ENCODE results near the gene TMBIM4. TPM values are rescaled to one million over a fixed set of nuclear protein-coding genes. Genes with fewer than 3 reads are reported as not detected.
"Not testable (repeated sequence)": the region's sequence is repeated elsewhere in the genome, so short reads cannot be mapped to it uniquely, and the experiment has no call there.

The TMBIM4 gene
- polyA plus RNA-seq, 2 donors: 83.6 to 104 TPM

GRCh38 chr12:66187821-66188220, 18.0 kb upstream of the TMBIM4 start:
- Histone ChIP-seq H3K27ac (ENCODE audit: low read depth in 2 of 2, low read length in 1 of 2) (no peak overlapping the region), H3K36me3 (ENCODE audit: control insufficient read depth in 2 of 2, insufficient read depth in 2 of 2, low read length in 1 of 2) (no peaks in the 10 kb centered on the region), H3K4me3 (ENCODE audit: low read depth in 1 of 2, low read length in 2 of 2) (no peak overlapping the region), H3K9me3 (ENCODE audit: control insufficient read depth in 2 of 2, insufficient read depth in 1 of 2, low read depth in 1 of 2, low read length in 1 of 2) (no peaks in the 10 kb centered on the region), H3K27me3 (ENCODE audit: control insufficient read depth in 1 of 2, insufficient read depth in 2 of 2, low read length in 2 of 2) (peaks cover 0 to 5% of the 10 kb centered on the region in 2 donors), H3K4me1 (ENCODE audit: control insufficient read depth in 2 of 2, insufficient read depth in 2 of 2, low read length in 1 of 2) (peaks cover 0 to 3% of the 10 kb centered on the region in 2 donors)
- WGBS, 2 donors: 92 to 93% methylated on average over 4 of the region's 4 CpGs

- Histone ChIP-seq H3K27ac (ENCODE audit: low read depth in 2 of 2, low read length in 1 of 2) (no peak overlapping the region), H3K4me1 (ENCODE audit: control insufficient read depth in 2 of 2, insufficient read depth in 2 of 2, low read length in 1 of 2) (peaks cover 0 to 3% of the 10 kb centered on the region in 2 donors), H3K9me3 (ENCODE audit: control insufficient read depth in 2 of 2, insufficient read depth in 1 of 2, low read depth in 1 of 2, low read length in 1 of 2) (no peaks in the 10 kb centered on the region), H3K27me3 (ENCODE audit: control insufficient read depth in 1 of 2, insufficient read depth in 2 of 2, low read length in 2 of 2) (peaks cover 0 to 5% of the 10 kb centered on the region in 2 donors), H3K4me3 (ENCODE audit: low read depth in 1 of 2, low read length in 2 of 2) (no peak overlapping the region), H3K36me3 (ENCODE audit: control insufficient read depth in 2 of 2, insufficient read depth in 2 of 2, low read length in 1 of 2) (no peaks in the 10 kb centered on the region)
- WGBS, 2 donors: 75 to 83% methylated on average over 2 of the region's 2 CpGs
These were observed 17.2 kb upstream of the TMBIM4 start for GRCh38 chr12:66187036-66187435.

GRCh38 chr12:66184822-66185221, 15.0 kb upstream of the TMBIM4 start:
- not testable (repeated sequence) for H3K4me3 ChIP-seq (ENCODE audit: low read depth in 1 of 2, low read length in 2 of 2); H3K9me3 ChIP-seq (ENCODE audit: control insufficient read depth in 2 of 2, insufficient read depth in 1 of 2, low read depth in 1 of 2, low read length in 1 of 2); H3K27me3 ChIP-seq (ENCODE audit: control insufficient read depth in 1 of 2, insufficient read depth in 2 of 2, low read length in 2 of 2); H3K4me1 ChIP-seq (ENCODE audit: control insufficient read depth in 2 of 2, insufficient read depth in 2 of 2, low read length in 1 of 2); H3K27ac ChIP-seq (ENCODE audit: low read depth in 2 of 2, low read length in 1 of 2); H3K36me3 ChIP-seq (ENCODE audit: control insufficient read depth in 2 of 2, insufficient read depth in 2 of 2, low read length in 1 of 2)
- 88 to 98% methylated on average over 1 to 3 of the region's 3 CpGs for WGBS, 2 donors

GRCh38 chr12:66182956-66183355, 13.2 kb upstream of the TMBIM4 start:
- Histone ChIP-seq H3K27me3 (ENCODE audit: control insufficient read depth in 1 of 2, insufficient read depth in 2 of 2, low read length in 2 of 2) (peaks cover 0 to 5% of the 10 kb centered on the region in 2 donors), H3K4me1 (ENCODE audit: control insufficient read depth in 2 of 2, insufficient read depth in 2 of 2, low read length in 1 of 2) (no peaks in the 10 kb centered on the region), H3K9me3 (ENCODE audit: control insufficient read depth in 2 of 2, insufficient read depth in 1 of 2, low read depth in 1 of 2, low read length in 1 of 2) (no peaks in the 10 kb centered on the region), H3K36me3 (ENCODE audit: control insufficient read depth in 2 of 2, insufficient read depth in 2 of 2, low read length in 1 of 2) (no peaks in the 10 kb centered on the region), H3K4me3 (ENCODE audit: low read depth in 1 of 2, low read length in 2 of 2) (no peak overlapping the region), H3K27ac (ENCODE audit: low read depth in 2 of 2, low read length in 1 of 2) (no peak overlapping the region)
- WGBS, 2 donors: 76 to 81% methylated on average over 3 of the region's 3 CpGs

GRCh38 chr12:66176105-66176900, 6.5 kb upstream of the TMBIM4 start:
- Histone ChIP-seq H3K4me3 (ENCODE audit: low read depth in 1 of 2, low read length in 2 of 2) (no peak overlapping the region), H3K9me3 (ENCODE audit: control insufficient read depth in 2 of 2, insufficient read depth in 1 of 2, low read depth in 1 of 2, low read length in 1 of 2) (no peaks in the 10 kb centered on the region), H3K27ac (ENCODE audit: low read depth in 2 of 2, low read length in 1 of 2) (no peak overlapping the region), H3K36me3 (ENCODE audit: control insufficient read depth in 2 of 2, insufficient read depth in 2 of 2, low read length in 1 of 2) (no peaks in the 10 kb centered on the region), H3K4me1 (ENCODE audit: control insufficient read depth in 2 of 2, insufficient read depth in 2 of 2, low read length in 1 of 2) (no peaks in the 10 kb centered on the region), H3K27me3 (ENCODE audit: control insufficient read depth in 1 of 2, insufficient read depth in 2 of 2, low read length in 2 of 2) (no peaks in the 10 kb centered on the region)
- WGBS, 2 donors: 24 to 43% methylated on average over 1 of the region's 1 CpG

- H3K4me1 ChIP-seq (ENCODE audit: control insufficient read depth in 2 of 2, insufficient read depth in 2 of 2, low read length in 1 of 2); H3K4me3 ChIP-seq (ENCODE audit: low read depth in 1 of 2, low read length in 2 of 2); H3K27me3 ChIP-seq (ENCODE audit: control insufficient read depth in 1 of 2, insufficient read depth in 2 of 2, low read length in 2 of 2); H3K27ac ChIP-seq (ENCODE audit: low read depth in 2 of 2, low read length in 1 of 2); H3K9me3 ChIP-seq (ENCODE audit: control insufficient read depth in 2 of 2, insufficient read depth in 1 of 2, low read depth in 1 of 2, low read length in 1 of 2); H3K36me3 ChIP-seq (ENCODE audit: control insufficient read depth in 2 of 2, insufficient read depth in 2 of 2, low read length in 1 of 2): not testable (repeated sequence)
- WGBS, 2 donors: 95 to 96% methylated on average over 44 to 54 of the region's 54 CpGs
These were observed 4.9 kb upstream of the TMBIM4 start for GRCh38 chr12:66174391-66175325.

- WGBS, 2 donors: 94 to 97% methylated on average over 3 of the region's 3 CpGs
- no peaks in the 10 kb centered on the region for H3K9me3 ChIP-seq (ENCODE audit: control insufficient read depth in 2 of 2, insufficient read depth in 1 of 2, low read depth in 1 of 2, low read length in 1 of 2)
- H3K27me3 ChIP-seq (ENCODE audit: control insufficient read depth in 1 of 2, insufficient read depth in 2 of 2, low read length in 2 of 2): no peaks in the 10 kb centered on the region
- H3K36me3 ChIP-seq (ENCODE audit: control insufficient read depth in 2 of 2, insufficient read depth in 2 of 2, low read length in 1 of 2): no peaks in the 10 kb centered on the region
- no peaks in the 10 kb centered on the region for H3K4me1 ChIP-seq (ENCODE audit: control insufficient read depth in 2 of 2, insufficient read depth in 2 of 2, low read length in 1 of 2)
- H3K4me3 ChIP-seq (ENCODE audit: low read depth in 1 of 2, low read length in 2 of 2): no peak overlapping the region
- peak overlapping the region in 1 of 2 donors; percentile 27 for H3K27ac ChIP-seq (ENCODE audit: low read depth in 2 of 2, low read length in 1 of 2)
These were observed 810 bp upstream of the TMBIM4 start for GRCh38 chr12:66170606-66171005.

- H3K27me3 ChIP-seq (ENCODE audit: control insufficient read depth in 1 of 2, insufficient read depth in 2 of 2, low read length in 2 of 2): no peaks in the 10 kb centered on the region
- peak overlapping the region in 1 of 2 donors; percentile 92 for H3K4me3 ChIP-seq (ENCODE audit: low read depth in 1 of 2, low read length in 2 of 2)
- H3K27ac ChIP-seq (ENCODE audit: low read depth in 2 of 2, low read length in 1 of 2): peak overlapping the region in 1 of 2 donors; percentile 3
- 69 to 74% methylated on average over 8 of the region's 8 CpGs for WGBS, 2 donors
- no peaks in the 10 kb centered on the region for H3K9me3 ChIP-seq (ENCODE audit: control insufficient read depth in 2 of 2, insufficient read depth in 1 of 2, low read depth in 1 of 2, low read length in 1 of 2)
- H3K4me1 ChIP-seq (ENCODE audit: control insufficient read depth in 2 of 2, insufficient read depth in 2 of 2, low read length in 1 of 2): no peaks in the 10 kb centered on the region
- no peaks in the 10 kb centered on the region for H3K36me3 ChIP-seq (ENCODE audit: control insufficient read depth in 2 of 2, insufficient read depth in 2 of 2, low read length in 1 of 2)
These were observed 1.4 kb downstream of the TMBIM4 start for GRCh38 chr12:66168410-66168809.

GRCh38 chr12:66166561-66166960, 3.2 kb downstream of the TMBIM4 start:
- WGBS, 2 donors: 90 to 93% methylated on average over 2 of the region's 2 CpGs
- Histone ChIP-seq H3K4me3 (ENCODE audit: low read depth in 1 of 2, low read length in 2 of 2) (no peak overlapping the region), H3K36me3 (ENCODE audit: control insufficient read depth in 2 of 2, insufficient read depth in 2 of 2, low read length in 1 of 2) (no peaks in the 10 kb centered on the region), H3K27ac (ENCODE audit: low read depth in 2 of 2, low read length in 1 of 2) (no peak overlapping the region), H3K27me3 (ENCODE audit: control insufficient read depth in 1 of 2, insufficient read depth in 2 of 2, low read length in 2 of 2) (no peaks in the 10 kb centered on the region), H3K4me1 (ENCODE audit: control insufficient read depth in 2 of 2, insufficient read depth in 2 of 2, low read length in 1 of 2) (no peaks in the 10 kb centered on the region), H3K9me3 (ENCODE audit: control insufficient read depth in 2 of 2, insufficient read depth in 1 of 2, low read depth in 1 of 2, low read length in 1 of 2) (no peaks in the 10 kb centered on the region)
